SK-N-SH (cell line): ENCODE measurements around the gene CAMK2B. TPM values are rescaled to one million over a fixed set of nuclear protein-coding genes. Genes with fewer than 3 reads are reported as not detected.

Source experiments
- CTCF ChIA-PET: fragments of 300-600, 350-600 bp; formaldehyde crosslinking; extraction: SDS; loops from one replicate; lab custom pipeline; 2021; lab: Yijun Ruan, JAX
- POLR2A ChIA-PET: fragments of 350-600 bp; sonication (Branson Sonifier 250); formaldehyde crosslinking; extraction: SDS; loops from one replicate; lab custom pipeline; 2020; ENCODE audit warnings: antibody characterized with exemption, inconsistent platforms; lab: Yijun Ruan, JAX
- DNase-seq: peaks from one replicate; pipeline ENCODE4 v3.0.0; 2012
- H2AFZ ChIP-seq: fragments of 200-600 bp; sonication (generic); 2 replicates; pipeline ENCODE4 v1.8.1; 2016; ENCODE audit warnings: antibody characterized with exemption, mild to moderate bottlenecking, low read depth
- H3F3A ChIP-seq: fragments of 200-600 bp; sonication (generic); replicated peaks from 2 replicates; pipeline ENCODE3; 2016; ENCODE audit warnings: antibody characterized with exemption, mild to moderate bottlenecking; ENCODE audit not compliant: insufficient read depth
- H3K27ac ChIP-seq, 2 experiments: fragments of 200-500 bp in 1 of 2; fragments of 200-600 bp in 1 of 2; sonication (Bioruptor generic) in 1 of 2; sonication (generic), shearing (Covaris generic) in 1 of 2; 2 replicates each; pipeline versions ENCODE4 v1.5.1 to v1.6.1; 2014 to 2016; ENCODE audit warnings: low read depth in 2 of 2, inconsistent platforms in 1 of 2, low read length in 1 of 2, mild to moderate bottlenecking in 1 of 2, mixed read lengths in 1 of 2
- H3K27me3 ChIP-seq: fragments of 200-600 bp; sonication (generic), shearing (Covaris generic); 2 replicates; pipeline ENCODE4 v1.6.1; 2016; ENCODE audit warnings: mixed run types; ENCODE audit not compliant: insufficient read depth
- H3K36me3 ChIP-seq, 2 experiments: fragments of 200-500 bp in 1 of 2; fragments of 200-600 bp in 1 of 2; sonication (Bioruptor generic) in 1 of 2; sonication (generic) in 1 of 2; replicated peaks in 1 of 2; 2 replicates each; pipeline versions ENCODE3 to v1.5.1; 2014 to 2016; ENCODE audit warnings: low read length in 1 of 2, mild to moderate bottlenecking in 1 of 2; ENCODE audit not compliant: insufficient read depth in 2 of 2, control insufficient read depth in 1 of 2
- H3K4me1 ChIP-seq, 2 experiments: fragments of 200-500 bp in 1 of 2; fragments of 200-600 bp in 1 of 2; sonication (Bioruptor generic) in 1 of 2; sonication (generic), shearing (Covaris generic) in 1 of 2; 2 replicates each; pipeline versions ENCODE4 v1.5.1 to v1.6.1; 2014 to 2016; ENCODE audit warnings: low read depth in 1 of 2, low read length in 1 of 2, mixed run types in 1 of 2; ENCODE audit not compliant: insufficient read depth in 2 of 2, control insufficient read depth in 1 of 2
- H3K4me2 ChIP-seq: fragments of 200-600 bp; sonication (generic), shearing (Covaris generic); 2 replicates; pipeline ENCODE4 v1.6.1; 2017; ENCODE audit warnings: mixed run types
- H3K4me3 ChIP-seq, 2 experiments: fragments of 200-500 bp in 1 of 2; fragments of 200-600 bp in 1 of 2; sonication (Bioruptor generic) in 1 of 2; sonication (generic), shearing (Covaris generic) in 1 of 2; 2 replicates each; pipeline versions ENCODE4 v1.5.1 to v1.8.1; 2014 to 2016; ENCODE audit warnings: low read depth in 2 of 2, inconsistent platforms in 1 of 2, low read length in 1 of 2, mild to moderate bottlenecking in 1 of 2, mixed read lengths in 1 of 2, moderate library complexity in 1 of 2
- H3K79me2 ChIP-seq: fragments of 200-600 bp; sonication (generic); 2 replicates; pipeline ENCODE4 v1.8.1; 2017; ENCODE audit warnings: mild to moderate bottlenecking; ENCODE audit not compliant: insufficient read depth
- H3K9ac ChIP-seq: fragments of 200-600 bp; sonication (generic); 2 replicates; pipeline ENCODE4 v1.6.1; 2017; ENCODE audit warnings: mixed run types
- H3K9me2 ChIP-seq: fragments of 200-600 bp; sonication (generic); 2 replicates; pipeline ENCODE4 v1.6.1; 2017; ENCODE audit warnings: mixed run types
- H3K9me3 ChIP-seq: fragments of 200-600 bp; sonication (generic); 2 replicates; pipeline ENCODE4 v1.6.1; 2017; ENCODE audit warnings: mixed run types, mild to moderate bottlenecking, moderate library complexity
- H4K20me1 ChIP-seq: fragments of 200-600 bp; sonication (generic); 2 replicates; pipeline ENCODE4 v1.6.1; 2017; ENCODE audit warnings: mild to moderate bottlenecking, mixed run types; ENCODE audit not compliant: insufficient read depth
- CHD2 ChIP-seq: fragments of 150-350 bp; IDR thresholded peaks from 2 replicates; pipeline ENCODE4 v1.6.1; 2018; ENCODE audit warnings: low read length; ENCODE audit not compliant: partially characterized antibody
- CTCF ChIP-seq: fragments of 200-600 bp; sonication (generic); IDR thresholded peaks from 2 replicates; pipeline ENCODE4 v1.6.1; 2017; ENCODE audit warnings: antibody characterized with exemption, mild to moderate bottlenecking, moderate library complexity
- EZH2phosphoT487 ChIP-seq: fragments of 200-600 bp; sonication (generic); IDR thresholded peaks from 2 replicates; pipeline ENCODE4 v1.6.1; 2017; ENCODE audit warnings: low read depth, mixed run types, mild to moderate bottlenecking, antibody characterized with exemption, moderate library complexity, borderline replicate concordance
- GATA2 ChIP-seq: sonication (generic); formaldehyde crosslinking; IDR thresholded peaks from 2 replicates; pipeline ENCODE4 v1.5.0; 2020; ENCODE audit warnings: mild to moderate bottlenecking, missing genetic modification reagents
- JUND ChIP-seq: IDR thresholded peaks from 2 replicates; pipeline ENCODE4 v1.4.0; 2012
- MXI1 ChIP-seq: IDR thresholded peaks from 2 replicates; pipeline ENCODE4 v1.6.1; 2012; ENCODE audit warnings: mild to moderate bottlenecking, low read depth, low read length, improper control_type of control experiment
- RFX5 ChIP-seq: IDR thresholded peaks from 2 replicates; pipeline ENCODE4 v1.6.1; 2012; ENCODE audit warnings: mild to moderate bottlenecking, improper control_type of control experiment, low read length
- WGBS: methylation state at CpG from one replicate; pipeline ENCODE4 v1.1.6; 2017; ENCODE audit warnings: low lambda C conversion rate; 5-methylcytosine and 5-hydroxymethylcytosine counted together
- polyA plus RNA-seq, 3 experiments: library from polyadenylated mRNA; depleted of rRNA; stranded (reverse); fragments of >200 nt; gene quantifications; 2 replicates each; pipeline ENCODE4 v1.2.3, GENCODE V29; 2012
- TF ChIP-seq, protein P1 (sequence below): fragments of 150-350 bp; IDR thresholded peaks from 2 replicates; pipeline ENCODE4 v1.6.1; 2016; ENCODE audit warnings: mild to moderate bottlenecking, low read depth, low read length

Gene CAMK2B
- polyA plus RNA-seq, 1 of the 3 experiments (the other 2 are of a cell fraction) = 0.20 TPM

DNA sequence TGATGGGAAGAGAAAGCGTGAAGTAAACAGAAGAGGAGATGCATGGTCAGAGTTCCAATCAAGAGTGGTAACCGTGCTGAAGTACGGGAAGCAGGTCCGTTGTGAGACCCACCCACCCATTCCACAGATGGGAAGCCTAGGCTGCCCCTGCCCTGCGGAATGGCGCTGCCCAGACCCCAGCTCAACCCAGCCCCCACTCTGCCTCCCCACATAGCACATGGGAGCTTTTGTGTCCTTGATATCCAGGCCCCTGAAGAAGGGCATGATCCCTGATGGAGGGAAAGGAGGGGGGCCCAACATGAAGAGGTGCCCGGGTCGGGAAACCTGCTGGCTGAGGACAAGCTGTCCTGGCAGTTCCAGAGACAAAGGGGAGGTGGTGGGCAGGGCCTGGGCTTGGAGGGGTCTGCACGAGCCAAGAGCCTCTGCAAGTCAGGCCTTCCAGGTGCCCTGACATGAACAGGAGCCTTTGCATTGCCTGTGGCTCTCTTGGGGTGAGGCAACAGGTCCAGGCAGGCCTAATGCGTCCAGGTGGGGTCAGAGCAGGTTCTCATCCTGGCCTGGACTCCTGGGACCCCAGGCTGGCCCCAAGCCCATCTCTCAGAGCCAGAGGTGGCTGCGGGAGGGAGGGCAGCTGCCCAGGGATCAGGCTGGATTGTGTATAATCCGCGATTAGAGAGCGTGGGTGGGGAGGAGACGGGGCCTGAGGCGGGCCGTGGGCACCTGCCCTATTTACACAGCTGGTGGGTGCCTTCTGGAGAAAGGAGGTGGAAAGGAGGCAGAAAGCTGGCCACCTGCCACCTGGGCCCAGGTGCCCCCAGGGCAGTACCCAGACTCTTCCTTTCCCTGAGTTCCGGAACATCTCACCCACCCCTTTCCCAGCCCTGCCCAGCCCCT lies 101.1 kb downstream of the CAMK2B start:
- Histone ChIP-seq H3K79me2 (no peaks in the 10 kb centered on the region), H3K27me3 (no peaks in the 10 kb centered on the region), H3K4me2 (no peak overlapping the region), H3K27ac (peak overlapping the region in 1 of 2 experiments; percentile 50; a peak in 1 of 4 replicates), H3K9ac (no peak overlapping the region), H3K4me3 (no peak overlapping the region), H3F3A (no peaks in the 10 kb centered on the region), H4K20me1 (no peaks in the 10 kb centered on the region), H3K4me1 (peaks cover 0 to 32% of the 10 kb centered on the region in 2 experiments; a peak in 1 of 4 replicates), H3K9me3 (no peaks in the 10 kb centered on the region), H3K36me3 (no peaks in the 10 kb centered on the region), H3K9me2 (no peaks in the 10 kb centered on the region), H2AFZ (no peak overlapping the region)
- TF ChIP-seq RFX5 = no peak
- TF ChIP-seq GATA2 (CRISPR knock-in tag) = peak; percentile 59
- WGBS = 64% methylated on average over 15 of the region's 18 CpGs
- ChIA-PET CTCF (interaction anchor here (0.7 to 6.9 kb wide), 8 partner anchors 9 to 341 kb away, joined by 3 to 70 read pairs (median 4); no protein-coding TSS in a partner anchor), POLR2A (interaction anchor here (1.1 to 1.7 kb wide), 2 partner anchors 10 to 12 kb away, joined by 4 to 5 read pairs; no protein-coding TSS in a partner anchor)
- peak; percentile 64 for DNase-seq

DNA sequence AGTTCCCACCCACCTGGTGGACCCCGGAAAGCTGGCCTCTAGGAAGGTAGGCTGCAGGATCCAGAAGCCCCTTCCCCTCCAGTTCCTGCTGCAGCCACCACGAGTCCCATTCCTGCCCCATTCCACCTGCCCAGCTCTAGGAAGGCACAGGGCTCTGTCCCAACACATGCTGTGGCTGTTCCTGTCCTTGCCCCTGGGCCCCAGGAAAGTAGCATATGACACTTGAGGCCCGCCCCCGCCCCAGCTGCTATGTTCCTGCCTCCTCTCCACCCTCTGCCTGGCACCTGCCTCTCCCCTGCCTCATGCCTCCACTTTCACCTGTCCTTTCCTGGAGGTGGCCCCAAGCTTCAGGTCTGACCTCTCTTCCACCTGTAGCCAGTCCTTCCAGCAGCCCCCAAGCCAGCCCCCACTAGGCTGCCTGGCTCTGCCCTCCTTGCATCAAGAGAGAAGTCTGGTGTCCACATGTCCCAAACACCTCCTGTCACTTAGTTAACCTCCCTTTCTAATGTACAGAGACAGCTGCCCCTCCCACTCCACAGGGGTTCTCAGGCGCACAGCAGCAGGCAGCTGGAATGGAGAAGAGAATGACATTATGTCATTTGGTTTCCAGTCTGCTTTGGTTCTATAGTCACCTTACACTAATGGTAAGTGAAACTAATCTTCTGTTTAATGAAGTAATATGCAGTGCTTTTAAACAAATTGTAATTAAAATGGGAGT lies 101.9 kb downstream of the CAMK2B start:
- Histone ChIP-seq H3K36me3 (no peaks in the 10 kb centered on the region), H3K4me2 (no peak overlapping the region), H3K27me3 (no peaks in the 10 kb centered on the region), H3K9me2 (no peaks in the 10 kb centered on the region), H3K27ac (peak overlapping the region in 1 of 2 experiments; percentile 50; a peak in 1 of 4 replicates), H3K79me2 (no peaks in the 10 kb centered on the region), H3K9me3 (no peaks in the 10 kb centered on the region), H3K9ac (no peak overlapping the region), H3K4me3 (no peak overlapping the region), H3K4me1 (peaks cover 0 to 37% of the 10 kb centered on the region in 2 experiments; a peak in 1 of 4 replicates), H4K20me1 (no peaks in the 10 kb centered on the region), H3F3A (no peaks in the 10 kb centered on the region), H2AFZ (no peak overlapping the region)
- CTCF ChIA-PET = interaction anchor here (1.1 to 6.9 kb wide), 5 partner anchors 9 to 342 kb away, joined by 4 to 70 read pairs (median 7); no protein-coding TSS in a partner anchor
- no peak for TF ChIP-seq CTCF
- TF ChIP-seq CHD2 = peak; percentile 43
- no peak for TF ChIP-seq EZH2phosphoT487
- TF ChIP-seq MXI1 = peak; percentile 63; the same call in 1 of the 2 replicates
- TF ChIP-seq JUND = no peak
- TF ChIP-seq, protein P1, sequence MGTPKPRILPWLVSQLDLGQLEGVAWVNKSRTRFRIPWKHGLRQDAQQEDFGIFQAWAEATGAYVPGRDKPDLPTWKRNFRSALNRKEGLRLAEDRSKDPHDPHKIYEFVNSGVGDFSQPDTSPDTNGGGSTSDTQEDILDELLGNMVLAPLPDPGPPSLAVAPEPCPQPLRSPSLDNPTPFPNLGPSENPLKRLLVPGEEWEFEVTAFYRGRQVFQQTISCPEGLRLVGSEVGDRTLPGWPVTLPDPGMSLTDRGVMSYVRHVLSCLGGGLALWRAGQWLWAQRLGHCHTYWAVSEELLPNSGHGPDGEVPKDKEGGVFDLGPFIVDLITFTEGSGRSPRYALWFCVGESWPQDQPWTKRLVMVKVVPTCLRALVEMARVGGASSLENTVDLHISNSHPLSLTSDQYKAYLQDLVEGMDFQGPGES = no peak
- POLR2A ChIA-PET = interaction anchor here (1.7 kb wide), 1 partner anchor 11 kb away, joined by 5 read pairs; no protein-coding TSS in a partner anchor
- DNase-seq = peak; percentile 60
- 56% methylated on average over 5 of the region's 5 CpGs for WGBS
